ENCODE data around the gene OR8G1.

- 0 out of 2 replicates have a peak, but pooled peaks have one; percentile 3 for TF ChIP-seq CTCF (IDR thresholded peaks at IDR 0.05)
- no peak for TF ChIP-seq ZFX (IDR thresholded peaks at IDR 0.05; ENCODE audit: borderline replicate concordance)
These were observed 36.9 kb downstream of the OR8G1 start for GRCh38 chr11:124277804-124278203.

All from 22Rv1 (cell line).